GM23248 (cell line): ENCODE data around the gene GNA14.

Source experiments
- EZH2 ChIP-seq: fragments of 200-600 bp; sonication (generic); IDR thresholded peaks from 2 replicates; pipeline ENCODE4 v1.6.1; 2018; ENCODE audit warnings: antibody characterized with exemption, mild to moderate bottlenecking; ENCODE audit not compliant: insufficient read depth, poor library complexity, severe bottlenecking
- EZH2phosphoT487 ChIP-seq: fragments of 200-600 bp; sonication (generic); IDR thresholded peaks from 2 replicates; pipeline ENCODE4 v1.6.1; 2018; ENCODE audit warnings: antibody characterized with exemption, moderate library complexity, mild to moderate bottlenecking, low read depth; ENCODE audit not compliant: insufficient read depth

DNA sequence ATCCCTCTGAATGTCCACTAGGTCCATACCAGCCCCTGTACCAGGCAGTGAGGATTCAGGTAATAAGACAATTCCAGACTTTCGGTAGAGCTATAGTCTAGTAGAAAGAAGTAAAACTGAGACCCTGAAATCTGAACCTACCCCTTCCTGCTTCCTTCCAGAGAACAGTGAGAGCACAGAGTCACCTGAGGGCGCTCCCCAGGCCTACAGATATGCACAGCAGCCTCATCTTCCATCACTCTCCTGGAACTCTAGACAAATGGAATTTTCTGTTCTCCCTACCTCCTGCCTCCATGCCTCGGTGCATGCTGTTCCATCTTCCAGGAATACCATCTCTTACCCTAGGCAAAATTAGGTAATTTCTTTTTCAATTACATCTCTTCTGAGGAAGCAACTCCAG is 3.1 kb upstream of the GNA14 start:
- TF ChIP-seq EZH2, result no peak
- TF ChIP-seq EZH2phosphoT487, result no peak
